Activated CD8-positive, alpha-beta memory T cell treated with anti-CD3 and anti-CD28 coated beads for 24 hours (primary cell): Measurements from ENCODE around the gene TMEM238.
A peak's percentile ranks its signal among the peaks of the same experiment; 100 is the strongest.

ENCODE experiments used
- DNase-seq: peaks from one replicate; pipeline ENCODE4 v3.0.0-alpha.2; 2020

The TMEM238 gene

DNA sequence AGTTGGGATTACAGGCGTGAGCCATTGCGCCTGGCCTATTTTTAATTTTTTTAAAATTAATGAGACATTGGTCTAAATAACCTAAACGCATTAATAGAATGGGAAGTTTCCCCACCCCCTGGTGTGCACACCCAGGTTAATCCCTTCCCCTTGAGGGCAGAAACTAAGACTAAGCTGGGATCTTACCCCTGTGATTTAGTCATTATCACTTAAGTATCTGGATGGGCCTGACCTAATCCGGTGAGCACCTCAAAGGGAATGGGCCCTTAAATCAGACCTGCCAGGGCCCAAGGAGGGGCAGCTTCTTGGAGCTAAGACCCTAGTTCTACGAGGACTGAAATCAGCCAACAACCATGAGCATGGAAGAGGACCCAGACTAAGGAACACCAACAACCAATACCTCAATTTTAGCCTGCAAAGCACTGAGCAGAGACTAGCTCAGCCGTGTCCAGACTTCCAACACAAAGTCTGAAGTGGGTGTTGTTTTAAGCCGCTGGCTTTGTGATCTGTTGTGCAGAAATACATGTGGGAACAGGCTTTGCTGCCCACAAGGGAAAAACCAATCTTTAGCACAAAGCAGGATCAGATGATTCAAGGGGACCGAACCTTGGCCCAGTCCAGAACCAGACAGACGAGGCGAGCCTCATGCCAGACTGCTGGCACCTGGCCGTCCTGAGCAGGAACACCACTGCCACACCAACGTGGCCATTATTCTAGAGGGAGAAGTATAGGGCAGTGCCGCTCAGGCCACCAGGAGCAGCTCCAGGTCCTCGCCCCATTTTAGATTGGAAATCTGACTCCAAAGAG, 16.4 kb upstream of the TMEM238 start:
- DNase-seq = no peak

DNA sequence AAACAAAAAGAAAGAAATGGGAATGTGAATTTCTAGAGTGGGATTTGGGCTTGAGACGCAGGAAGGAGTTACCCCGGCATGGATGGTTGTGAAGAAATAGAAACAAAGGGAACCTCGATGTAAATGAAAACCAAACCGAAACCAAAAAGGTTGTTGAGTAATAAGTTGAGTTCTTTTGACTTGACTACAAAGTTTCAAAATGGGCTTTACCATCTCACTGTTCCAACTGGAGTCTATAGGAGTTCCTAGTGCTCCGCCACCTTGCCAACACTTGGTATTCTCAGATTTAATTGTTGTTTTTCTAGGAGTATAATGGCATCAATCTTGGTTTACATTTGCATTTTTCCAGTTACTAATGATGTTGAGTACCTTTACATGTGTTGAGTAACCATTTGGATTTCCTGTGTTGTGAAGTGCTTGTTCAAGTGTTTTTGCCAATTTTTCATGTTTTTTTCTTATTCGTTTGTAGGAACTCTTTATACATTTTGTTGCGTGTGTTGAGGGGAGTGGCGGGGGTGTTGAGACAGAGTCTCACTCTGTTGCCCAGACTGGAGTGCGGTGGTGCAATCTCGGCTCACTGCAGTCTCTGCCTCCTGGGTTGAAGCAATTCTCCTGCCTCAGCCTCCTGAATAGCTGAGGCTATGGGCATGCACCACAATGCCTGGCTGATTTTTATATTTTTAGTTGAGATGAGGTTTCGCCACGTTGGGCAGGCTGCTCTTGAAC, 14.3 kb upstream of the TMEM238 start:
- DNase-seq = no peak

GRCh38 chr19:55392820-55393761, 9.0 kb upstream of the TMEM238 start:
- no peak for DNase-seq

DNA sequence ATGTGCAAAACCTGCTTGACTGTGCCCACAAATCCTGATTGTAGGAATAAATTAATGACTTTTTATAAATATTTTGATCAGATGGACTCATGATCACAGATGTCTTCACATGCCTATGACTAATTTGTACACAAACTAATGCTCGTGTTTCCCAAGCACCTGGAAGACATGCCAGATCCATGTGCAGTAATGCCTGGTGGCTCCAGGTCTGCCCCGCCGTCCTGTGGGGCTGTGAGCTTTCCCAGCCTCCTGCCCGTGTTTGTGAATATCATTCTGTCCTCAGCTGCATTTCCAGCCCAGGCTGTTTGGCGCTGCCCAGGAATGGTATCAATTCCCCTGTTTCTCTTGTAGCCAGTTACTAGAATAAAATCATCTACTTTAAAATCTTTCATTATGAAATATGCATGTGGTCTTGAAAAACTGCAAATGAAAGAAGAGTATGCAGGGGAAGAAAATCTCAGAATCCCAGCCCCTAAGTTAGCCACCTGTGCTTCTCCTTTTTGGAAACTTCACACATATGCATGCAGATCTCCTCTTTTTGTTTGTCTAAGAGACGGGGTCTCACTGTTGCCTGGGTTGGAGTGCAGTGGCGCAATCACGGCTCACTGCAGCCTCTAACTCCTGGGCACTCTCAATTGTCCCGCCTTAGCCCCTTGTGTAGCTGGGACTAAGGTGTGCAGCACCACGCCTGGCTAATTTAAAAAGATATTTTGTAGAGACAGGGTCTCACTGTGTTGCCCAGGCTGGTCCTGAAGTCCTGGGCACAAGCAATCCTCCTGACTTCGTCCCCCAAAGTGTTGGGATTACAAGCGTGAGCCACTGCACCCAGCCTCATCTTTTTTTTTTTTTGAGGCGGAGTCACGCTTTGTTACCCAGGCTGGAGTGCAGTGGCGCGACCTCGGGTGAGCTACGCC, 7.9 kb upstream of the TMEM238 start:
- no peak for DNase-seq

DNA sequence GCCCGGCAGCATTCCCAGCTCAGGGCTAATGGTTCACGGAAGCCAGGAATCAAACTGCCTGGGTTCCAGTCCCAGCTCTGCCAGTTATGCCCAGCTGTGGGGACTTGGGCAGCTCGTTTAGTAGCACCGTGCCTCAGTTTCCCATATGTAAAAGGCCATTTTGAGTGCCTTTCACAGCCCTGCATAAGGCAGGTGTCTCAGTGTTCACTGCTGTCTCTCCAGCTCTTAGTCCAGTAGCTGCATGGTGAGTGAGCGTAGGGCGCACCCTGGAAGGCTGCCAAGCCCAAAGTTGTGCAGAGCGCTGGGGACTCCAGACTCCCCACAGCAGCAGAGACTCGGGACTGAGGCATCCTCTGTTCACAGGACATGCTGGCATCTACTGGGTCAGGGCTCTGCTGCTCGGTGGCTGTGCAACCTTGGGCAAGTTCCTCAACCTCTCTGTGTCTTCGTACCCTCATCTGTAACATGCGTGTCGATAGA, 7.1 kb upstream of the TMEM238 start:
- no peak for DNase-seq

GRCh38 chr19:55390461-55390880, 6.4 kb upstream of the TMEM238 start:
- no peak for DNase-seq

- no peak for DNase-seq
These were observed 5.6 kb upstream of the TMEM238 start for GRCh38 chr19:55389386-55390317.

DNA sequence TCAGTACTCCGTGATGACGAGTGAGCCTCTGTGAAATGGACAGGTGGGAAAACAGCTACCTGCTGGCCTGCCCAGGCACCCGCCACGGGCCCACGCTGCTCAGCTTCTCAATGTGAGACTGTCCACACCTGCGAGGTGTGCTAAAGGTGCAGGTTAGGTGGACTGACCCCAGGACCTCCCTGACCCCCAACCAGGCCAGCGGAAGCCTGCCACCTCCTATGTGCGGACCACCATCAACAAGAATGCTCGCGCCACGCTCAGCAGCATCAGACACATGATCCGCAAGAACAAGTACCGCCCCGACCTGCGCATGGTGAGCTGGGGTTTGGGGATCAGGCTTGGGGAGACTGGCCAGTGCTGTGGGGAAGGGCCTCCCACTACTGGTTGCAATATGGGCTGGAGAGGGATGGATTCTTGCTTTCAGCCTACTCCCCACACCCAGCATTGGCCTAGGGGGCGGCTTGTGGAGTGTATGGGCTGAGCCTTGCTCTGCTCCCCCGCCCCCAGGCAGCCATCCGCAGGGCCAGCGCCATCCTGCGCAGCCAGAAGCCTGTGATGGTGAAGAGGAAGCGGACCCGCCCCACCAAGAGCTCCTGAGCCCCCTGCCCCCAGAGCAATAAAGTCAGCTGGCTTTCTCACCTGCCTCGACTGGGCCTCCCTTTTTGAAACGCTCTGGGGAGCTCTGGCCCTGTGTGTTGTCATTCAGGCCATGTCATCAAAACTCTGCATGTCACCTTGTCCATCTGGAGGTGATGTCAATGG, 3.8 kb upstream of the TMEM238 start:
- DNase-seq = no peak

- no peak for DNase-seq
These were observed 2.4 kb upstream of the TMEM238 start for GRCh38 chr19:55386493-55386971.

DNA sequence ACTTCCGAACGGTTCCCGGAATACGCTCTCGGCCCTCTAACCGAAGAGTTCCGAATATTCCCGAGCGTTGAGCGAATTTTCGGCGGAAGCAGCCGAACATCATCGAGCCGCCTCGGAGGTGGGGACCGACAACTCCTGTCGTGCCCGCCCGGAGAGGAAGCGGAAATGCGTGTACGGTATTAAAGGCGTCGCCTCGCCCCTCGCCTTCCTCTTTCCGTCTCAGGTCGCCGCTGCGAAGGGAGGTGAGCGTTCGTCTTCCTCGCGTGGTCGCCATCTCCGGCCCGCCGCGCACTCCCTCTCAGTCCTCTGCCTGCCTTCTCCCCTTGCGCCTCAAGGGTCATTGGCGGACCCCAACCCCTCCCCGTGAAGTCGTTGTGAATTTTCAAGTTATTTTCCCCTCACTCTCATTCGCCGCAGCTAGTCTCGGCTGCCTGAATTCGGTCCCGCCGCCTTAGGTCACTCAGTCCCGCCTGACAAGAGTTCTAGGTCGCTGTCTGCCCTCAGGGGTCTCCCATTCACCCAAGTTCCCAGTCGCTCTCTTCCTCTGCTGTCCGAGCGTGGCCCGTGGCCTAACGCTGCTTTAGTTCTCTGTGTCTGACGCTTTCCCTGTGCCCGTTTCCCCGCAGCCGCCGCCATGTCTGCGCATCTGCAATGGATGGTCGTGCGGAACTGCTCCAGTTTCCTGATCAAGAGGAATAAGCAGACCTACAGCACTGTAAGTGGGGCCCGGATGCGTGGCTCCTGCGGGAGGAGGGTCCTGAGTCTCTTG, 1.8 kb upstream of the TMEM238 start, which contains the start of gene RPL28:
Gene RPL28, plus strand, starts transcription at position 209 of the 769 bp plus-strand sequence. Its CDS starts 426 bp downstream, at position 635.
- DNase-seq = peak; percentile 99

DNA sequence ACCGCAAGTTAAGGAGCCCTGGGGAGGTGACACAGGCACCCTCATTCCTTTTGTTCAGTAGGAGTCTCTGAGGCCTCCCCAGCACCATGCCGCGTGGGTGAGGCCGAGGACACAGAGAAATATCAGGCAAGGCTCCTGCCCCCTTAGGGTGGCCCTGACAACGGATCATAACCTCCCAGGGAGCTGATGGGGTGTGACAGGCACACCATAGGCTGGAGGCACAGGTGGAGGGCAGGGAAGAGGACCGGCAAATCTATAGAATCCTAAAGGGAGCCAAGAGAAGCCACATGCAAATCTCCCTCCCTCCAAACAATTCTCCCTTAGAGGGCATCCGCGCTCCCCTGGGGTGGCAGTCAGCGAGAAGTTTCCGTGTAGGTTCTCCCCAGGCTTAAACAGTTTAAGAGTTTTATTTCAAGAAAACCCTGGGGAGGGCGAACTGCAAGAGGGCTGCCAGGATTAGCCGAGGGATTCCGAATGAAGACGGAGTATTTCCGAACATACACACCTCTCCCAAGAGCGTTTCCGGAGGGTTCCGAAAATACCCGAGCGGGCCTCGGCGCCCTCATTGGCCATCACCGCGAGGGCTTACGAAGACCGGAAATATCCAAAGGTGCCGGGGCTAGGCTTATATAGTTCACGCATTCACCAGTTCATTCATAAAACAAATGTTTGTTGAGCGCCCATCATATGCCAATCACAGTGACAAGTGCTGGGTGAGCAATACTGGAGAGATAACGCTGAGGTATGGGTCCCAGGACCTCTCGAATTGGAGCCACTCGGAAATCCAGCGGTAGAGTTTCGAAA, 1.0 kb upstream of the TMEM238 start:
- DNase-seq = peak; percentile 98

DNA sequence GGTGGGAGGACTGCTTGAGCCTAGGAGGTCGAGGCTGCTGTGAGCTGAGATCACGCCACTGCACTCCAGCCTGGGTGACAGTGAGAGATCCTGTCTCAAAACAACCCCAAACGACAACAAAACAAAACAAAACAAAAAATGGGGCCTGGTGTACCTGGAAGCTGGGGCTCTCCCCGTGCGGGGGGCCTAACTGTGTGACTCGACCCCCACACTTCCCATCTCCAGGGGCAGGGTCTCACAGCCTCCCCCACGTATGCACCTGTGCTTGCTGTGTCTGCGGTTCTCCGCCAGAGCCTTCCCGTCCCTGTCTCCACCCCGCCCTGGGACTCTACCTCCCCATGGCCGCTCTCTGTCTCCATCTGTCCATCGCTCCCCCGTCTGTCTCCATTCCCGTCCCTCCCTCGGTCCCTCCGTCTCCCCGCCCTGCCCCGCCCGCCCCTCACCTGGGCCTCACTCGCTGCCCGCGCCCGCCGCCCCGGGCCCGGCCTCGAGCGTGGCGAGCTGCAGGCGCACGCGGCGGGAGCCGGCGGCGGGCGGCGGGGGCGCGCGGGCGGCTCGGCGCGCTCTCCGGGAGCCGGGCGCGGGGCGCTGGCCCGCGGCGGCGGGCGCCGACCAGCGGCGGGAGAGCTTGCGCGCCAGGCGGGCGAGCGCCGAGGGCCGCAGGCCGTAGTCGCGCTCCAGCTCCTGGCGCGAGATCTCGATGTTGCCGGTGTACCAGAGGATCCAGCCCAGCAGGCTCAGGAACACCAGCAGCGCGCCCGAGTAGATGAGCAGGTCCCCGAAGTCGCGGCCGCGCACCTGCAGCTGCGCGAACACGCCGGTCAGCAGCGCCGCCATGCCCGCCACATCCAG, 587 bp downstream of the TMEM238 start:
- peak; percentile 84 for DNase-seq

- DNase-seq = no peak
These were observed 1.5 kb downstream of the TMEM238 start for GRCh38 chr19:55382522-55383054.

GRCh38 chr19:55382013-55382412, 2.1 kb downstream of the TMEM238 start:
- no peak for DNase-seq

GRCh38 chr19:55379174-55379573, 4.9 kb downstream of the TMEM238 start:
- DNase-seq = no peak

- DNase-seq = no peak
These were observed 6.5 kb downstream of the TMEM238 start for GRCh38 chr19:55377356-55378131.
